CD4-positive, alpha-beta memory T cell (primary cell): ENCODE measurements around the gene RHOBTB1. TPM values are rescaled to one million over a fixed set of nuclear protein-coding genes. Genes with fewer than 3 reads are reported as not detected.

Experiments used
- CTCF ChIA-PET: fragments of 350-600 bp; sonication (Branson Sonifier 250); formaldehyde crosslinking; loops from one replicate; lab custom pipeline; 2021; ENCODE audit warnings: inconsistent platforms; ENCODE audit not compliant: partially characterized antibody; lab: Charles Lee
- POLR2A ChIA-PET: fragments of 350-600 bp; sonication (Branson Sonifier 250); formaldehyde crosslinking; loops from one replicate; lab custom pipeline; 2021; ENCODE audit not compliant: partially characterized antibody; lab: Charles Lee
- DNase-seq, 5 donors: peaks; one replicate each; pipeline versions ENCODE4 v3.0.0 to v3.0.0-alpha.2; 2020 to 2022; ENCODE audit warnings: mixed read lengths in 1 of 5
- H3K27ac ChIP-seq: one replicate; pipeline ENCODE4 v1.7.0; 2013; ENCODE audit warnings: low read depth, low read length
- H3K27me3 ChIP-seq: 2 replicates; pipeline ENCODE4 v1.7.0; 2013; ENCODE audit warnings: mild to moderate bottlenecking, low read length, moderate library complexity; ENCODE audit not compliant: insufficient read depth
- H3K36me3 ChIP-seq: 2 replicates; pipeline ENCODE4 v1.7.0; 2013; ENCODE audit warnings: mild to moderate bottlenecking, low read length, moderate library complexity; ENCODE audit not compliant: insufficient read depth
- H3K4me1 ChIP-seq: 2 replicates; pipeline ENCODE4 v1.7.0; 2013; ENCODE audit warnings: mild to moderate bottlenecking, low read length, moderate library complexity; ENCODE audit not compliant: insufficient read depth
- H3K4me3 ChIP-seq, 2 donors: one replicate each; pipeline ENCODE4 v1.7.0; 2013; ENCODE audit warnings: low read length in 2 of 2, mild to moderate bottlenecking in 1 of 2
- H3K9me3 ChIP-seq, 2 donors: one replicate each; pipeline ENCODE4 v1.7.0; 2013; ENCODE audit warnings: low read length in 2 of 2, control low read depth in 1 of 2; ENCODE audit not compliant: control insufficient read depth in 1 of 2
- H3K27ac Mint-ChIP-seq, 7 donors: one replicate each; pipeline ENCODE4 v1.8.0; 2020 to 2021; ENCODE audit warnings: mixed read lengths in 7 of 7, mild to moderate bottlenecking in 6 of 7, inconsistent platforms in 3 of 7, moderate library complexity in 3 of 7
- H3K27me3 Mint-ChIP-seq, 2 donors: one replicate each; pipeline ENCODE4 v1.8.0; 2020 to 2021; ENCODE audit warnings: mixed read lengths in 2 of 2
- H3K36me3 Mint-ChIP-seq, 2 donors: one replicate each; pipeline ENCODE4 v1.8.0; 2020 to 2021; ENCODE audit warnings: mixed read lengths in 2 of 2, inconsistent platforms in 1 of 2, mild to moderate bottlenecking in 1 of 2
- H3K4me1 Mint-ChIP-seq, 4 donors: one replicate each; pipeline ENCODE4 v1.8.0; 2020 to 2021; ENCODE audit warnings: mixed read lengths in 4 of 4, mild to moderate bottlenecking in 1 of 4
- H3K4me3 Mint-ChIP-seq, 8 donors: one replicate each; pipeline ENCODE4 v1.8.0; 2020 to 2021; ENCODE audit warnings: mixed read lengths in 8 of 8, mild to moderate bottlenecking in 7 of 8, moderate library complexity in 6 of 8, inconsistent platforms in 3 of 8
- H3K9me3 Mint-ChIP-seq, 8 donors: one replicate each; pipeline ENCODE4 v1.8.0; 2020 to 2021; ENCODE audit warnings: mixed read lengths in 8 of 8, mild to moderate bottlenecking in 5 of 8, inconsistent platforms in 3 of 8, moderate library complexity in 1 of 8
- intact Hi-C: fragments of 100-400 bp; cut with micrococcal nuclease; formaldehyde crosslinking; loops from one replicate; pipeline ENCODE4 v1.15.1; 2023
- polyA plus RNA-seq, 2 donors: library from polyadenylated mRNA; unstranded; fragments of 300-500 nt; fragmentation: Illumina TruSeq; gene quantifications; one replicate each; pipeline ENCODE4 v1.2.3, GENCODE V29; 2021
- total RNA-seq, 2 experiments: library from RNA; stranded (reverse); gene quantifications; one replicate each; pipeline ENCODE4 v1.2.3, GENCODE V29; 2021

Gene RHOBTB1
- total and polyA plus RNA-seq, 4 experiments from 2014 or later, result 0.25 TPM; not detected in 3

DNA sequence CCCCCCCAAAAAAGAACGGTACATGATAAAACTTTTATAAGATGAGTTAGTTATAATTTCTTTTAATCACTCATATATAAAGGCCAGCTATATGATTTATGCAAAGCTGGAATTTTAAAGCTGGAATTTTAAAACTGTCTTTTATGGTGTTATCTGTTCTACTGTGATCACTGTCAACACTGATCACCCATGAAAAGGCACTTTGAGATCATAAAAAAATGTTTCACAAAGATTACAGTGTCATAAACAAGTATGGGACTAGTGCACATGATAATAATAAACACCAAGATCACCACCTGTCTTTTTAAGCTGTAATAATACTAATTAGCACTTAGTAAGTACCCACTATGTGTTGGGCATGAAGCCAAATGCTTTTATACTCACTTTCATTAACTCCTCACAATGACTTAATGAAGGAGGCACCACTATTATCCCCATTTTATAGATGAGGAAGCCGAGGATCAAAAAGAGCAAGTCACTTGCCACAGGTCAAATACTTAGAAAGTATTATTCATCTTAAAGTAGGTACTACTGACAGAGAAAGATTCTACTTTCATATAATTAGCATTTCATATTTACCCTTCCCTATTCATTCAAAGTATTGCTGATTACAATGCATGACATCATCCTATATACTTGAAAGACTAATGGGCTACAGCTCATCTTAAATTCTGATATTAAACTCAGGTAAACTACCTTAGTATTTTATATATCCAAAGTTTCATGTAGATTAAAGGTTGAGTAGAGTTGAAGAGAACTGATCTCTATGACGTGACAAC is 8.3 kb upstream of the RHOBTB1 start:
- no peak for DNase-seq
- no peaks in the 10 kb centered on the region for H3K36me3 Mint-ChIP-seq
- CTCF ChIA-PET, result no interaction called here
- no peaks in the 10 kb centered on the region for H3K9me3 Mint-ChIP-seq
- H3K27ac Mint-ChIP-seq, result no peak overlapping the region
- H3K4me1 ChIP-seq, result no peaks in the 10 kb centered on the region
- H3K27me3 Mint-ChIP-seq, result peaks cover 21 to 39% of the 10 kb centered on the region in 2 donors
- no peak overlapping the region for H3K4me3 ChIP-seq
- H3K36me3 ChIP-seq, result no peaks in the 10 kb centered on the region
- no peaks in the 10 kb centered on the region for H3K27me3 ChIP-seq
- H3K4me3 Mint-ChIP-seq, result no peak overlapping the region
- H3K9me3 ChIP-seq, result no peaks in the 10 kb centered on the region
- H3K4me1 Mint-ChIP-seq, result peaks cover 0 to 1% (median 0%) of the 10 kb centered on the region in 4 donors
- POLR2A ChIA-PET, result no interaction called here
- H3K27ac ChIP-seq, result no peak overlapping the region
- intact Hi-C loops, result no loop called here

DNA sequence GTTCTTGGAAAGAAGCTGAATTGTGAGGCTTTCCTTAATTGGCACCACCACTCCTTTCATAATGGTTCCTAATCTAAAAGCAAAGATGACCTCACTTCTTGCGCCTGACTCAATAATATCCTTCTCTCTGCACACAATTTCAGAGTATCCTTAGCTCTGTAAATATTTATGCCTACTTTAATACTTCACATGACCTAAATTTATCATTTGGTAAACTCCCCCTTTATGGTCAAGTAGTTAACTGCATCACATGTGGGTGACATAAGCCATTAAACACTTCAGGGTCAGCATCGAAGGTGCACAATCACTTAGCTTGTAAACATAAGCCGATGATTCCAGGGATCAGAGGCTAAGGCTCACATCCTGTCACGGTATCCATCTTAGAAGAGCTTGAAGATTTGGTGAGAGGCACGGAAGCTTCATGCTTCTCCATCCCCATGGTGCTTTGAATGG is 7.3 kb upstream of the RHOBTB1 start:
- no peaks in the 10 kb centered on the region for H3K36me3 ChIP-seq
- POLR2A ChIA-PET, result no interaction called here
- Mint-ChIP-seq H3K9me3 (peaks cover 0 to 3% (median 0%) of the 10 kb centered on the region in 8 donors), H3K4me1 (peaks cover 0 to 1% (median 0%) of the 10 kb centered on the region in 4 donors), H3K27me3 (peaks cover 27 to 48% of the 10 kb centered on the region in 2 donors), H3K4me3 (no peak overlapping the region), H3K27ac (no peak overlapping the region), H3K36me3 (no peaks in the 10 kb centered on the region)
- intact Hi-C loops, result no loop called here
- DNase-seq, result no peak
- no peaks in the 10 kb centered on the region for H3K9me3 ChIP-seq
- CTCF ChIA-PET, result interaction anchor here (1.2 kb wide), 1 partner anchor 9 kb away, joined by 3 read pairs; no protein-coding TSS in a partner anchor
- H3K4me3 ChIP-seq, result no peak overlapping the region
- no peaks in the 10 kb centered on the region for H3K4me1 ChIP-seq
- H3K27me3 ChIP-seq, result no peaks in the 10 kb centered on the region
- no peak overlapping the region for H3K27ac ChIP-seq

DNA sequence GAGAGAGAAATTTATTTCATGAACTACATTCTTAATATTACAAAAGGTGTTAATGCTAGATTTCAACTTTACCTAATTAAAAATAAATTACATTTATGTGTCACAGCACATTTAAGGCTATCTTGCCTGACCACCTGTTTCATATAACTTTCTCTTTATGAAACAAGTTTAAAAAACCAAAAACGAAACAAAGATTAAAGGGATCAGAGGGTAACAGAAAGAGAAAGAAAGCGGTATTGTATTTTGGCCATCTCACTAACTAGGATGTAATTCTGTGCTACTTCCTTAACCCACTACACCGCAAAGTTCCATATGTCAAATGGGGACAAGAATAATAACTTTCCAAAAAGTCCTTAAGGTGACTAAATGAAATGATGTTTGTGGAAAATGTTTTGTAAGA is 6.3 kb upstream of the RHOBTB1 start:
- Histone ChIP-seq H3K27ac (no peak overlapping the region), H3K4me3 (no peak overlapping the region), H3K36me3 (no peaks in the 10 kb centered on the region), H3K9me3 (no peaks in the 10 kb centered on the region), H3K4me1 (no peaks in the 10 kb centered on the region), H3K27me3 (peaks cover 4% of the 10 kb centered on the region)
- Mint-ChIP-seq H3K27ac (no peak overlapping the region), H3K4me3 (no peak overlapping the region), H3K4me1 (peaks cover 0 to 1% (median 0%) of the 10 kb centered on the region in 4 donors), H3K27me3 (peaks cover 33 to 50% of the 10 kb centered on the region in 2 donors), H3K9me3 (peaks cover 0 to 3% (median 0%) of the 10 kb centered on the region in 8 donors), H3K36me3 (no peaks in the 10 kb centered on the region)
- ChIA-PET POLR2A (no interaction called here), CTCF (interaction anchor here (1.2 kb wide), 1 partner anchor 10 kb away, joined by 3 read pairs; no protein-coding TSS in a partner anchor)
- no peak for DNase-seq
- intact Hi-C loops, result no loop called here

GRCh38 chr10:60948851-60949250 is 4.9 kb upstream of the RHOBTB1 start:
- POLR2A ChIA-PET, result no interaction called here
- Histone ChIP-seq H3K4me3 (no peak overlapping the region), H3K27ac (no peak overlapping the region), H3K9me3 (no peaks in the 10 kb centered on the region), H3K36me3 (no peaks in the 10 kb centered on the region), H3K27me3 (peaks cover 14% of the 10 kb centered on the region), H3K4me1 (peaks cover 7% of the 10 kb centered on the region)
- Mint-ChIP-seq H3K36me3 (no peaks in the 10 kb centered on the region), H3K4me1 (peaks cover 3 to 6% (median 5%) of the 10 kb centered on the region in 4 donors), H3K9me3 (peaks cover 0 to 3% (median 0%) of the 10 kb centered on the region in 8 donors), H3K27me3 (peaks cover 42 to 54% of the 10 kb centered on the region in 2 donors), H3K4me3 (no peak overlapping the region), H3K27ac (no peak overlapping the region)
- no peak for DNase-seq
- intact Hi-C loops, result no loop called here
- CTCF ChIA-PET, result interaction anchor here (0.8 kb wide), 1 partner anchor 16 kb away, joined by 3 read pairs; no protein-coding TSS in a partner anchor

DNA sequence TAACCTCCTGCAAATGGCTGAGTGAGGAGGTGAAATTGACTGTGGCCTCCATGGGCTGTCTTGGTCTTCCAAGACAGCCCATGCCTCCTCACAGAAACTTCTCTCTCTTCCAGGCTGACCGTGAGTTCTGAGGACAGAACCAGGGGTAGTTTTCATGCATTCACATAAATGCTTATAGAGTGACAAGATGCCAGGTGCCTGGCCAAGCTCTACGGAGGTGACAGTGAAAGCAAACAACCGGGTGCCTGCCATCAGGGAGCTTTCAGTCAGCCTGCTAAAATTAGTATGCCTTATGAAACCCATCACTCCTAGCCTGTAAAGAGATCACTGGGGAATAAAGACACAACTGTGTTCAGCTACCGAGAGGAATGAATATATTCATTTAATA is 919 bp upstream of the RHOBTB1 start:
- intact Hi-C loops, result no loop called here
- DNase-seq, result no peak
- Histone ChIP-seq H3K9me3 (no peaks in the 10 kb centered on the region), H3K36me3 (no peaks in the 10 kb centered on the region), H3K27ac (no peak overlapping the region), H3K4me1 (peaks cover 22% of the 10 kb centered on the region), H3K27me3 (peaks cover 21% of the 10 kb centered on the region), H3K4me3 (no peak overlapping the region)
- H3K27ac Mint-ChIP-seq, result no peak overlapping the region
- H3K4me3 Mint-ChIP-seq, result peak overlapping the region; percentile 41 to 79 (median 72)
- H3K4me1 Mint-ChIP-seq, result peaks cover 8 to 15% (median 11%) of the 10 kb centered on the region in 4 donors
- H3K36me3 Mint-ChIP-seq, result no peaks in the 10 kb centered on the region
- ChIA-PET CTCF (no interaction called here), POLR2A (no interaction called here)
- H3K27me3 Mint-ChIP-seq, result peaks cover 47 to 58% of the 10 kb centered on the region in 2 donors
- peaks cover 0 to 3% (median 0%) of the 10 kb centered on the region in 8 donors for H3K9me3 Mint-ChIP-seq

- H3K27ac Mint-ChIP-seq, result no peak overlapping the region
- H3K27me3 ChIP-seq, result peaks cover 21% of the 10 kb centered on the region
- ChIA-PET CTCF (no interaction called here), POLR2A (no interaction called here)
- H3K9me3 Mint-ChIP-seq, result peaks cover 0 to 3% (median 0%) of the 10 kb centered on the region in 8 donors
- peak in 3 of 5 donors; percentile 2 to 47 (median 3) for DNase-seq
- peaks cover 22% of the 10 kb centered on the region for H3K4me1 ChIP-seq
- H3K27ac ChIP-seq, result no peak overlapping the region
- H3K4me3 Mint-ChIP-seq, result peak overlapping the region; percentile 44 to 78 (median 67)
- peaks cover 47 to 56% of the 10 kb centered on the region in 2 donors for H3K27me3 Mint-ChIP-seq
- intact Hi-C loops, result no loop called here
- H3K36me3 Mint-ChIP-seq, result no peaks in the 10 kb centered on the region
- peak overlapping the region; percentile 9 to 42 for H3K4me3 ChIP-seq
- H3K4me1 Mint-ChIP-seq, result peaks cover 8 to 15% (median 11%) of the 10 kb centered on the region in 4 donors
- H3K9me3 ChIP-seq, result no peaks in the 10 kb centered on the region
- H3K36me3 ChIP-seq, result no peaks in the 10 kb centered on the region
These were observed 498 bp downstream of the RHOBTB1 start for GRCh38 chr10:60943316-60944057.

GRCh38 chr10:60942788-60943315 is 1.1 kb downstream of the RHOBTB1 start:
- H3K4me3 ChIP-seq, result peak overlapping the region in 1 of 2 donors; percentile 9
- Mint-ChIP-seq H3K36me3 (no peaks in the 10 kb centered on the region), H3K27ac (peak overlapping the region in 1 of 7 donors; percentile 5), H3K4me3 (peak overlapping the region; percentile 10 to 78 (median 67)), H3K4me1 (peaks cover 8 to 15% (median 11%) of the 10 kb centered on the region in 4 donors), H3K9me3 (peaks cover 0 to 3% (median 0%) of the 10 kb centered on the region in 8 donors), H3K27me3 (peaks cover 40 to 50% of the 10 kb centered on the region in 2 donors)
- POLR2A ChIA-PET, result no interaction called here
- intact Hi-C loops, result no loop called here
- H3K36me3 ChIP-seq, result no peaks in the 10 kb centered on the region
- peaks cover 22% of the 10 kb centered on the region for H3K4me1 ChIP-seq
- peak; percentile 9 to 37 (median 21) for DNase-seq
- H3K9me3 ChIP-seq, result no peaks in the 10 kb centered on the region
- H3K27ac ChIP-seq, result no peak overlapping the region
- CTCF ChIA-PET, result no interaction called here
- H3K27me3 ChIP-seq, result peaks cover 21% of the 10 kb centered on the region
